Measurements from ENCODE around the gene GLYAT.

- TF ChIP-seq CTCF (IDR thresholded peaks at IDR 0.05): no peak
- TF ChIP-seq POLR2A (IDR thresholded peaks at IDR 0.05): no peak
These were observed 48.8 kb upstream of the GLYAT start for GRCh38 chr11:58780578-58780977.

All from uterus (tissue), 2 donors.